ENCODE results near the gene RAD51B.

RAD51B gene

DNA sequence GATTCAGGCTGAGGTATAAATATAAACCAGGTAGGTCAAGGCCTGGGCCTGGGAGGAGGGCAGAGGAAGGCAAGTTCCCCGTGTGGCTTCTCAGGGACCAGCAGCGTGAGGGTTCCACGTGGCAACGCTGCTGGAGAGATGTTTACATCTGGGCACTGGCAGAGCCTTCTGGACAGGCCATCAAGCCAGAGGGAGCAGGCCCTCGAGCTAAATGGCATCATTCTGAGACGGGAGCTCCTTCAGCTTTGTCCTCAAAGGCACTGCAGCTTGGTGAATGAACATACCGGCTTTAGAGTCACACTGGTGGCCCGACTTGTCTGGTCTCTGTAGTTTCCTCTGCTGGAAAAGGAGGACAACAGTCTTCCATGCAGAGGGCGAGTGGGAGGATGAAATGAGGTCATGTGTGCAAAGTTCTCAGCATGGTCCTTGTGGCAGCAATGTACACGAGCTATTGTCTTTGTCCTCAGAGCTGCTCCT, 742.0 kb downstream of the RAD51B start:
- DNase-seq (ENCODE audit: low read depth in 1 of 2, low spot score in 1 of 2): no peak

DNA sequence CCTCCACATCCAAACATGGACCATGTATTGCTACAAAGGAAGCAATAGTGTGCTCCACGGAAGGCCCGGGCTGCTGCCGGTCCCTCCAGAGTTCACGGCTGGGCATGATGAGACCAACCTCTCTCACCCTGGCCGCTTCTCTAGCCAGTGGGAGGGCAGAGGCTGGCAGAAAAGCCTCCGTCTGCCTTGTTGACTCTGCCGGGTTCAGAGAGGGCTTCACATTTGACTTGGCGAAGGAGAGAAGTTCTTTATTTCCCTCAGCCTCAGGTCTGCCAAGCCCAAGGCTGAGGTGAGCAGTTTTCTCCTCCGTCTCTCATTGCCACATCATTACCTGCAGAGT, 743.3 kb downstream of the RAD51B start:
- no peak for DNase-seq (ENCODE audit: low read depth in 1 of 2, low spot score in 1 of 2)

DNA sequence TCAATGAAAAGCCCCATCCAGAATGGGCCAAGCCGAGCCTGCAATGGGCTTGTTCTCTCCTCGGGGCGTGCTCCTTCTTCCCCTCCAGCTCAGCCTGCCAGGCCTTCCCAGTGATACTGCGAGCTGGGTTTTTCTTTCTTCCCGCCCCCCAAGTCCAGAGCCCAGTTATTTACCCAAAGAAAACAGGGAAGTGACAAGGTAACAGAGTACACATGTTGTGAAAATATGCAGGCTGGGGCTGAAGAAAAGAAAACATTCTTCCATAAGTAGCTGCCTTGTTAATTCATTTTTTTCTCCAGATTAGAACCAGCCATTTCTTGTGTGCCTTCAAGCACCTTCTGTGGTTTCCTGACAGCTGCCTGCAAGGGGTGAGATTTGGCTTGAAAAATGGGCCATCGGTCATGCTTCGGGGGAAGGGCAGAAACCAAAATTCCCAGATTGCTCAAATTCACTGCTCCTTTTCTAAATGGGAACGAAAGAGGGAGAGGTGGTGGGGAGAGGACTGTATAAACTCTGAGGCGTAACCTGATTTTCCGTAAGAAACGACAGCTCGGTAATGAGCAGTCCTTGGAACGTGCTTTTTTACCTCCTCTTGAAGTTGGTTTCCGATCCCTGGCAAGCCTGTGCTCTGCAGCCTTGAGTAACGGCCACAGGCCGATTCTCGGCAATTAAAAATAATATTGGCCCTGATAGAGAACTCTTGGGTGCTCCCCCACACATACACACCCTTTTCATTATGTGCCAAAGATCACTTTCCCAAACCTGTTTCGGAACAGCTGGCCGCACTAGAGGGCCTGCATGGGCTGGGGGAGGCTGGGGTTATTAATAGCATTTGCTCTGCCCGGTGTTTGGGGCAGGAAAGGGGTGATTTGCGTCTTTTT, 743.9 kb downstream of the RAD51B start:
- DNase-seq (ENCODE audit: low read depth in 1 of 2, low spot score in 1 of 2): no peak

DNA sequence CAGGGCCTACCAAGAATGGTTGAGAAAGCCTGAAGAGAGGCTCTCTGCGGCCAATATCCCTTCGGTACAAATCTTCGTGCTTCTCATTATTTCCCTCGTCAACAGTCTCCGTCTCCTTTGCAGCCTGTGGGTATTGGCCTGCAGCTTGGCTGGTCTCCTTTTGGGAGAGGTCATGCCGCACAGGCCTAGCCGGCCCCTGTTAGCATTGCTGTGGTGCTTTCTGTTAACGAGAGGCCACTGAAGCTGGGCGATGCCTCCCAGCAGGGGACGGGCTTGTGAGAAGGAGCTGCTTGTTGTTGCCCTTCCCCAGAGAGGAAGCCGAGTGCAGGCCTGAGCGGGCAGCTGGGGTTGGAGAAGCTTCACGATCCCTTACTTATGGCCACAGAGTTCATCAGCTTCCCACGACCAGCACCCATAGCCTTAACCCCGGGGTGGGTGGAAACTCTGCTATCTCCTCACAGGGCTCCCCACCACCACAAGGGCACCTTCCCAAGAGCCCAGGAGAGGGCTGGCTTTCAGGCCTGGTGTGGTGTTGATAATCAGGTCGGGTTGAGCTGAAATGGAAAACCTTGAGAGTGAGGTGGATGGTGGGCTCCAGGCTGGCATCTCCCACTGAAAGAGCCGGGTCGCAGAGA, 744.7 kb downstream of the RAD51B start:
- no peak for DNase-seq (ENCODE audit: low read depth in 1 of 2, low spot score in 1 of 2)

DNA sequence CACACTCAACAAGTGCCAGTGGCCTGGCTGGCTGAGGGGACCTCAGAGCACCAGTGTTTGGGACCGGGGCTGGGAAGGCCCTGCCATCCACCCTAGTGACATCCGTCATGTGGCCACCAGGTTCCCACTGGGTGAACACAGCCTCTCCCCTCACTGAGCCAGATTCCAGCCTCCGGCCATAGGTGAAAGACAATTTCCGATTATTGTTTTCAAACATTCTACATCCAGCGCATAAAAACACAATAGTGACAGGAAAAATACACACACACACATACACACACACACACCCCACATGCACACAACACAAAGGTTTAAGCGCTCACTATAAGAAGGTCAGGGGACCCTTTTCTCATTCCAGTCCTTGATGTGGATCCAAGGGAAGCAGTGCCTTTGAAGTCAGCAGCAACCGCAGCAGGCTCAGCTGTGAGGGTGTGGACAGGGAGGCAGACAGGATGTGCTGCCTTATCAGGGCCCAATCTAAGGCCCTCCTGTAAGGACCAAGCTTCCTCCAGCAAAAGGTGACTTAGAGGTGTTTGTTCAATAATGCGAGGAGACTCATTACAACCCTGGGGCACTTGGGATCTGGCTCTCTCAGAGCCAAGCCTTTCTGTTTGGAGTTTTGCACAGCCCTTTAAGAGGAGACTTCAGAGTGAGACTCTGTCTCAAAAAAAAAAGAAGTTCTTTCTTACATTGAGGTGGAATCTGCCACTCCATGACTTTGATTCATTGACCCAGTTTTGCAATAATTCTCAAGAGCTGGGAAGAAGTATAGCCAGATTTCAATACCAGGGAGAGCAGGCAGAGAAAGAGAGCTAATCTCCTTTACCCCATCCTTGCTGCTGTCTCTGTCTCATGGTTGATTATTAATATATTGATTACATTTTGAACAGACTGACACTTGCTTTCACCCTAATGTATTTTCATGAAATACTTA, 745.5 kb downstream of the RAD51B start:
- no peak for DNase-seq (ENCODE audit: low read depth in 1 of 2, low spot score in 1 of 2)

DNA sequence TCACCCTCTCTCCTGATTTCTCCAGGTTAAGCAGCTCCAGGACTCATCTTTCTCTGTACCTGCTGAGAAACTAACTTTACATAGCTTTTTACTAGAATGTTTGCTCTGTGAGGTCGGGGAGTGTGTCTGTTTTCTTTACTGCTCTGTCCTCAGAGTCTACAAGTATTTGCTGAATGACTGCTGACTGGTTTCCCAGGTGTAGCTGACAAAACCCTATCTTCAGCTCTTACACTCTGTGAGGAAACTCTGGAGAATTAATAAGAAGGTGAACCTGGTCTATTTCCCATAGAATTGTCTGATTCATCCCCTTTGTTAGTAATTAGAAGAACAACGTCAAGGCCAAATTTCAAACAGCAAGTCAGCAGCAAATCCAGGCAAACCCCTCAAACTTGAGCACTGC, 746.5 kb downstream of the RAD51B start:
- no peak for DNase-seq (ENCODE audit: low read depth in 1 of 2, low spot score in 1 of 2)

DNA sequence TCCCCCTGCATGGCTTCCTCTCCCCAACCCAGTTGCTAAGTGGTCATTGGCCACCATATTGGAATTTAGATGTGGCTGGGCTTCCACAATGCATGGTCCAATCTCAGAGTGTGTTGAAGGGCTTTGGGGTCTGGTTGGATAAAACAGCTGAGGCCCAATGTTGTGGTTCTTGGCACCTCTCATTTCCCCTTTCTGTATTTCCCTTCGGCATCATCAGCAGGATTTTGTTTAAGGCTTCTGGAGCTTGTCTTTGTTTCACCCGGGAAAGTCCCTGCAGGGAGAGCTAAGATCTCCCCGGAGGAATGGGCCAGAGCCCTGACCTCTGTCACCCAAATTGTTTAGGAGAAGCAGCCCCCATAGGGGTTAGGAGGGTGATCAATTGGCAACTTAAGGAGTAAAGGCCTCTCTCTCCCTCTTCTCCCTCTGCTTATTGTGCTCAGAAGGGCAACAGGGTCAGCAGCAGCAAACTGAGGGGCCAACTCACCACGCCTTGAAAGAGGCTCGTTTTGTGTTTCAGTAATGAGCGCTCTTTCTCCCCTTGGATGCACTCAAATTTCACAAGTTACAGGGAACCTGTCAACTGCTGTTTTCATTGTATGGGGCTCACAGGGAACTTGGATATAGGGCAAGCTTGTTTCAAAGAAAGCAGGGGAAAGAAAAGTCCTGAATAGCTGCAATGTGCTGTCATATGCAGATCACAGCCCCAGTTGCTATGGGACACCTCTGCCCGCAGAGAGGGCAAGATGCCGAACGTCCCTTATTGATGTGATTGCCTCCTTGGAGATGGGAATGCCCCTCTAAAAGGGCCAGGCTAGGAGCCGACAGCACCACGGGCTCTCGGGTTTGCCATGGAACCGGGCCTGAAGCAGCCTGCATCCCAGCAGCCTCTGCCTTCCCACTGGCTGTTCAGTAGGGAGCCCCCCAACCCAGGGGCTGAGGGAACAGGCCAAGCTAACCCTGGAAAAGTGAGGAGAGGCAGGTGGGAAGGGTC, 749.6 kb downstream of the RAD51B start:
- DNase-seq (ENCODE audit: low read depth in 1 of 2, low spot score in 1 of 2): no peak

DNA sequence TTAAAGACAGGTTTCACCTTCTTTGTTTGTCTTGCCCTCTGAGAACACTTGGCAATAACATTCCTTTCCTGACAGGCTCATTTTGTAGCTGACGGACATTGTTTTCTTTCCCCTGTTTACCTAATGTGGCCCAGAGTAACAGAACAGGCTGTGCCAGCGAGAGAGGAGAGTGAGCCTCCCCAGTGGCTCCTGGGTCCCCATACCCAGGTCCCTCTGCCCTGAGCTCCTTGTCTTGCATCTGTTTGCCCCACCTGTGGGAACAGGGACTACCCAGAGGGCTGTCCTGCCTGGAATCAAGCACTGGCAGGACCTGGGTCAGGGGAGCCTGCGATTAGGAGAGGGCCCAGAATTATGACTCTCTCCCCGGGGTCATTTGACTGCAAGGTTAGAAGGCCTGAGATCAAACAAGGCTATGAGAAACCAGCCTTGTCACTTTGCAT, 750.4 kb downstream of the RAD51B start:
- DNase-seq (ENCODE audit: low read depth in 1 of 2, low spot score in 1 of 2): no peak

DNA sequence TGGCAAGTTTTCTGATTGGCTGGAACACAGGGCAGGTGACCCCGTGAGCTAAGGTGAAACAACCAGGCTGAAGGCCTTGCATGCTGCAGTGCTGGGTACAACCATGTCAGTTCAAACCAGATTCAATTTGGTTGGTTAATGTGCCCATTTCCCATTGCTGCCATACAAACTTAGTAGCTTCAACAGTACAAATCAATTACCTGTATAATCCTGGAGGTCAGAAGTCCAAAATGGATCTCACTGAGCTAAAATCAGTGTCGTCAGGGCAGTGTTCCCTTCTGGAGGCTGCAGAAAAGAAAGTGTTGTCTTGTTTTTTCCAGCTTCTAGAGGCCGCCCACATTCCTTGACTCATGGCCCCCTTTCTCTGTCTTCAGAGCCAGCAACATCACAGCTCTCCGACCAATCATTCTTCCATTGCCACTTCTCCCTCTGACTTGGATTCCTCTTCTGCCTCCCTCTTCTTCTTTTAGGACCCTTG, 751.6 kb downstream of the RAD51B start:
- no peak for DNase-seq (ENCODE audit: low read depth in 1 of 2, low spot score in 1 of 2)

DNA sequence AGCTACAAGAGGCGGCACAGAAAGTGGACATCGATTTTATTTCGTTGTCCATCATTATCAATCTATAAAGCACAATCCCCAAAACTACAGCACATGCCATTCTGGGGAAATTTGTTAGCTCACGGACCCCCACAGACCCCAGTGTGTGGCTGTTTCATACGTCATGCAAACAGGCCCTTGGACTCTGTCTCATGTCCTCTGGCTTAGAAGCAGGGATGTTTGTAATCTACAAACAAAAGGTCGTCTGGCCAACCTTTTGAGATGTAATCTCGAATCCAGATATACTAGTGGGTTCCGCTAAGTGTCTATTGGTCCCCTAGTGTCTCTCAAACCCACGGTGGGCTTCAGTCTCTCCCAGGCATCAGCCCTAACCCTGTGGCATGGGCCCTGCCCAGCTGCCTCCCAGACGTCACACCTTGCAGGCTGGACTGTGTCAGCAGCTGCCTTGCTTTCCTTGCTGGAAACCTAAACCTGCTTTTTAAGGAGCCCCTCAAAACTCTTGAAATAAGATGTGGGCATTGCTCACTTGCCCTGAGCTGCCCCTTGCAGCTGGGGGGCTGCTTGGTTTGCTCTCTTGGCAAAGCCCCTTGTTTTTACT, 752.4 kb downstream of the RAD51B start:
- DNase-seq (ENCODE audit: low read depth in 1 of 2, low spot score in 1 of 2): no peak

DNA sequence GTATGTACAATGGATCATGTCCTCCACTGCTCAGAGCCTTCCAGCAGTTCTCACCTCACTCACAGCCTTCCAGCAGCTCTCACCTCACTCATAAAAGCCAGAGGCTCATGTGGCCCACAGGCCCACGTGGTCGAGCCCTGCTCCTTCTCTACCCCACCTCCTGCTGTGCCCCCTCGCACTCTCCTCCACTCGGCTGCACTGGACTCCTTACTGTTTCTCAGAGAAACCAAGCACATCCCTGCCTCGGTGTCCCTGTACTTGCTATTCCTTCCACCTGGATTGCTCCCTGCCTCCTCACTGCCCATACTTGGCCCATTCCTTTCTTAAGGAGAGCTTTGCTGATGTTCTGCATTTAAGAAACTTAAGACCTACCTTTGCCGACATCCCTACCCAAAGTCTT, 753.5 kb downstream of the RAD51B start:
- no peak for DNase-seq (ENCODE audit: low read depth in 1 of 2, low spot score in 1 of 2)

DNA sequence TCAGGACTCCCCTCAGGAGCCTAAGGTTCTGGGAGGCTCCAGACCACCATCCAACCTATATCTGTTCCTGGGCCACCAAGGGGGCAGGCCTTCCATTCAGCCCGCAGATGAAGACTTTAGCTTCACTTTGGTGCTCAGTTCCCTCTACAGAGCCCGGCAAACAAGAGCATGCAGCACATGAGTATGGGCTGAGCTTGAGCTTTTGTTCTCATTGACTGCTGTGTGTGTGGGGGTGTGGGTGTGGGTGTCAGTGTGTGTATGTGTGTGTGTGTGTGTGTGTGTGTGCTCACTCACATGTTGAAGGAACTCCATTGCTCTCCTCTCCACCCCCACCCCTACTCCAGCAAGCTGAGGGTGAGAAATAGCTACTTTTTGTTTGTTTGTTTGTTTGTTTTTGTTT, 754.1 kb downstream of the RAD51B start:
- no peak for DNase-seq (ENCODE audit: low read depth in 1 of 2, low spot score in 1 of 2)

DNA sequence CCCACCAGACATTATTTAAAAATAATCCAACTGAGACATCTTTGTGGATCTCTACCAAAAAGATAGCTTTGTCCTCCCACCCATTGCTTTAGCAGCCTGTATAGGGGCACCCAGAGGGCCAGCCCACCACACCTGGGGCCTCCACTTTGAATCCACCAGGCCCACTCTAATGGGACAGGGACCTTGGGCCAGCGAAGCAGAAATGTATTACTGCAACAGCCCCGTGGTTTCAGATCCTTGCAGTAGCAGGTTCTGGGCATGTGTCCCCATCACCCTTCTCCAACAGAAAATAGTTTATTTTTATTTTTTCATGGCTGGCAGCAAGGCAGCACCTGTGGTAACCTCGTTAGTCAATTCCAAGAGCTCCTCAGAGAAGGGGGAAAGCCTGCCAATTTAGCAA, 754.9 kb downstream of the RAD51B start:
- DNase-seq (ENCODE audit: low read depth in 1 of 2, low spot score in 1 of 2): no peak

DNA sequence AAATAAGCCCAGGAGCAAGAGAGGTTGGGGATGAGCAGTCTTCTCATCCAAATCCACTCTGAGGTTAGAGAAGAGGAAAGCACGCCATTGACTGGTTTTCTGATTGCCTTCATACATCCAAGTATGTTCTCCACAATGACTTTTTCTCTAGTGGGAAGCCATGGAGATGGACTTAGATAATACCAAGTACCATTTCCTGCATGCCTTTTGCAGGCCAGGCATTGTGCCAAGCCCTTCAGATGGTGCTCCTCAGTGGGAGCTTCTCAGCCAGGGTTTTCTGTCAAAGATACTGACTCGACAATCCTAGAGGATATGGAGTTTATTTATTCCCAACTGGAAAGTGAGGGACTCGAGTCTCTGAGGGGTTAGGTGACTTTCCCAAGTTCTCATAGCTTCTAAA, 755.3 kb downstream of the RAD51B start:
- DNase-seq (ENCODE audit: low read depth in 1 of 2, low spot score in 1 of 2): no peak

DNA sequence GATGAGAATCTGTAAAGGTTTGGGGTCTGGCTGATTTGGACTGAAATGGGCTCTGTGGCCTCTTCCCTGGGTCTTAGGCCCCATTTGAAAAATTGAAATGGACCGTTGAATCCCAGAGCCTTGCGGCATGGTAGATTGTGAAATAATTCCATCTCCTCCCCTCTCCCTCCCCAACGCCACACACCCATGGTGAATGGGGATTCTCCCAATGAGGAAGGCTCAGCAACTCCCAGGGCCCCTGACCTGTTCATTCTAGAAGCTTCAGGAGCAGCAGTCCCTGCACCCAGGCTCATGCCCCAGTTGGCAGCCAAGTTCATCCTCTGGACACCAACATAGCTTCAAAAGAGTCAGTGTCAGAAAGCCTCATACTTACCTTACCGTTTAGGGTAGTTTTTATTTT, 755.8 kb downstream of the RAD51B start:
- no peak for DNase-seq (ENCODE audit: low read depth in 1 of 2, low spot score in 1 of 2)

DNA sequence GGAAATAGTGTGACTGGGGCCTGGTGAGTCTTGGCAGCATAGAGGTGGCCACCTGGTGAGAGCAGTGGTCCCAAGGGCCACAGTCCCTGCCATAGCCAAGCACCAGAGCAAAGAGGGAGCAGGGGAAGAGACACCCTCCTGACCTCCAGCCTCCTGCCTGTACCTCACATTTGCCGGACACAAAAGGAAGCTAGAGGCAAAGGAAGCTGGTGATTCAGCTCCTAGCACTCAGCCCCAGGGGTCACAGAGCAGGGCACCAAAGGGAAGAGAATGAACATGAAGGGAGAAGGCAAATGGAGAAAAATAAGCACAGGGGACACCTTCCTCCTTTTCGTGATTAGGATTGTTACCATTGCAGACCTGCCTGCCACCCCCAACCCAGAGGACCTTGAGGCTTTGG, 756.5 kb downstream of the RAD51B start:
- DNase-seq (ENCODE audit: low read depth in 1 of 2, low spot score in 1 of 2): no peak

DNA sequence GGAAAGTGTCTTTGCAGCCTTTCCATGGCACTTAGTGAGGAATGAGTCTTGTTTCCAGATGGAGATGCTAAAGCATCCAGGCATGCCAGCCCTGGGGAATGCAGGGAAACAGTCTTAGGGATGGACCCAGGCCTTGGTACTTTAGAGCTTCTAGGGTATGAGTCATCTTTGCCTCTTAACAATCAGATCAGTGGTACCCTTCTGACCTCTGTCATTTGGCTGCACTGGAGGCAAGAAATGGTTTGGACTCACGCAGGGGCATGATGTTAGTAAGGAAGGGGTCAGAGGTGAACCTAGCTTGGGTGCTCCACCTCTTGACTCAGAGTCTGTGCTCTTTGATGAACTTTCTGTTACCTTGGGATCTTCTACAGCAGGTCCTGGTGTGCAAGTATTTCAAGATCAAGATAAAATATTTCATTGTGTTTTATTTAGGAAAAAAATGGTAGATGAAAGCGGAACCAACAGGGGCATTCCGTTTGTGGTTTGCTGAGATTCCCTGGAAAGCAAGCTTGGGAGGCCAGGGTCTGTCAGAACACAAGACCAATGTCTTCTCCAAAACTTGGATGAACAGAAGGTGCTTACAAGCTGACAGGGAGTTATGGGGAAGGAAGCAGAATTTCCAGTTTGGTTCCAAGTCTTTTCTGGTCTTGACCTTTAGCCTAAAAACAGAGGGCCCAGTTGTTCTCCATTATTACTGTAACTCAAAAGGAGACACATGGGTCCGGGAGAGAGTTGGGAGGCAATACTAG, 757.1 kb downstream of the RAD51B start:
- no peak for DNase-seq (ENCODE audit: low read depth in 1 of 2, low spot score in 1 of 2)

DNA sequence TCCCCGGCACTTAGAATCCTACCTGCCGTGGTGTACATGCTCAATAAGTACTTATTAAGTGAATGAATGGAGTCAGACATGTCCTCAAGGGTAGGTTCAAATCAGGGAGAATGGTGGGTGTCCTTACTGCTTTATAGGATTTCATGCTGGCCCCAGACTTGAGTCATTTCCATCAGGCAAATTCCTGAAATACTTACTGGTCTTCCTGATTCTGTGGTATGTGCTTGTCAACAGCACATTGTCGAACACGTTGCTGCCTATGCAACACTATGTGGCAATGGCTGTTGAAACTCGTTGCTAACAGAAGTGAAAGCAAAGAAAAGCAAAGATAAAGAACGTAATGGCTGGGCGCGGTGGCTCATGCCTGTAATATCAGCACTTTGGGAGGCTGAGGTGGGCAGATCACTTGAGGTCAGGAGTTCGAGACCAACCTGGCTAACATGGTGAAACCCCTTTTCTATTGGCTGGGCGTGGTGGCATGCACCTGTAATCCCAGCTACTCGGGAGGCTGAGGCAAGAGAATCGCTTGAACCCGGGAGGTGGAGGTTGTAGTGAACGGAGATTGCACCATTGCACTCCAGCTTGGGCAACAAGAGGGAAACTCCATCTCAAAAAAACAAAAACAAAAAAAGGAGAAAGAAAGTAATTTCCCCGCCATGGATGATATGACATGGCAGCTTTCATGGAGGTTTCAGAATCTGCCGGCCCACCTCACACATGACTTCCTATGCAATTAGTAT, 758.4 kb downstream of the RAD51B start:
- no peak for DNase-seq (ENCODE audit: low read depth in 1 of 2, low spot score in 1 of 2)
